Body of pancreas (tissue), 4 donors: ENCODE data around the gene EBF4. TPM values are rescaled to one million over a fixed set of nuclear protein-coding genes. Genes with fewer than 3 reads are reported as not detected.
A peak's percentile ranks its signal among the peaks of the same experiment; 100 is the strongest.

Source experiments
- ATAC-seq: fragments of 150-250 bp; one replicate; pipeline ENCODE4 v1.9.1; 2016
- DNase-seq, 4 donors: peaks; one replicate each; pipeline ENCODE4 v3.0.0-alpha.2; 2019
- H3K27ac ChIP-seq, 4 donors: fragments of 200-600 bp; sonication (generic); 1 replicate in 3 of 4; 2 replicates in 1 of 4; pipeline versions ENCODE4 v1.5.1 to v1.6.1; 2016 to 2019; ENCODE audit warnings: mild to moderate bottlenecking in 1 of 4, mixed read lengths in 1 of 4, moderate library complexity in 1 of 4
- H3K27me3 ChIP-seq, 2 donors: fragments of 200-600 bp; sonication (generic); one replicate each; pipeline ENCODE4 v1.6.0; 2016; ENCODE audit warnings: mild to moderate bottlenecking in 1 of 2
- H3K36me3 ChIP-seq, 2 donors: fragments of 200-600 bp; sonication (generic); replicated peaks in 1 of 2; 2 replicates each; pipeline ENCODE4 v1.5.1; 2016; ENCODE audit warnings: low read depth in 2 of 2; ENCODE audit not compliant: insufficient read depth in 1 of 2
- H3K4me1 ChIP-seq: fragments of 200-600 bp; sonication (generic); one replicate; pipeline ENCODE4 v1.6.0; 2016
- H3K4me3 ChIP-seq, 2 donors: fragments of 200-600 bp; sonication (generic); 1 replicate in 1 of 2; 2 replicates in 1 of 2; pipeline ENCODE4 v1.5.1; 2016 to 2019
- H3K9me3 ChIP-seq, 3 donors: fragments of 200-600 bp; sonication (generic); 1 replicate in 2 of 3; 2 replicates in 1 of 3; pipeline ENCODE4 v1.5.1; 2016
- POLR2A ChIP-seq, 3 donors: fragments of 450-650 bp; IDR thresholded peaks; one replicate each; pipeline ENCODE4 v1.6.1; 2016; ENCODE audit warnings: antibody characterized with exemption in 3 of 3, mild to moderate bottlenecking in 2 of 3
- WGBS, 2 donors: methylation state at CpG; one replicate each; pipeline ENCODE4 v1.1.5; 2017; 5-methylcytosine and 5-hydroxymethylcytosine counted together
- intact Hi-C: fragments of 100-400 bp; cut with DNase I; formaldehyde crosslinking; loops from one replicate; pipeline ENCODE4 v1.15.1; 2023
- total RNA-seq, 2 donors: library from RNA; depleted of rRNA; stranded (reverse); fragments of >200 nt; gene quantifications; one replicate each; pipeline ENCODE4 v1.1.0, GENCODE V29; 2016
- TF ChIP-seq, protein P1 (sequence below), 7 experiments: fragments of 450-650 bp in 4 of 7; fragments of 200-600 bp in 3 of 7; sonication (generic) in 3 of 7; IDR thresholded peaks; one replicate each; pipeline ENCODE4 v1.5.1; 2016 to 2019; ENCODE audit warnings: antibody characterized with exemption in 7 of 7

EBF4 gene
- total RNA-seq, 2 donors from 2014 or later = 9.6 to 13.0 TPM

- no peak overlapping the region for H3K27ac ChIP-seq
- H3K4me1 ChIP-seq = peaks cover 12% of the 10 kb centered on the region
- no peak for ATAC-seq
- intact Hi-C loops = no loop called here
- no peaks in the 10 kb centered on the region for H3K9me3 ChIP-seq
- no peak for TF ChIP-seq POLR2A (IDR thresholded peaks at IDR 0.05)
- TF ChIP-seq, protein P1, sequence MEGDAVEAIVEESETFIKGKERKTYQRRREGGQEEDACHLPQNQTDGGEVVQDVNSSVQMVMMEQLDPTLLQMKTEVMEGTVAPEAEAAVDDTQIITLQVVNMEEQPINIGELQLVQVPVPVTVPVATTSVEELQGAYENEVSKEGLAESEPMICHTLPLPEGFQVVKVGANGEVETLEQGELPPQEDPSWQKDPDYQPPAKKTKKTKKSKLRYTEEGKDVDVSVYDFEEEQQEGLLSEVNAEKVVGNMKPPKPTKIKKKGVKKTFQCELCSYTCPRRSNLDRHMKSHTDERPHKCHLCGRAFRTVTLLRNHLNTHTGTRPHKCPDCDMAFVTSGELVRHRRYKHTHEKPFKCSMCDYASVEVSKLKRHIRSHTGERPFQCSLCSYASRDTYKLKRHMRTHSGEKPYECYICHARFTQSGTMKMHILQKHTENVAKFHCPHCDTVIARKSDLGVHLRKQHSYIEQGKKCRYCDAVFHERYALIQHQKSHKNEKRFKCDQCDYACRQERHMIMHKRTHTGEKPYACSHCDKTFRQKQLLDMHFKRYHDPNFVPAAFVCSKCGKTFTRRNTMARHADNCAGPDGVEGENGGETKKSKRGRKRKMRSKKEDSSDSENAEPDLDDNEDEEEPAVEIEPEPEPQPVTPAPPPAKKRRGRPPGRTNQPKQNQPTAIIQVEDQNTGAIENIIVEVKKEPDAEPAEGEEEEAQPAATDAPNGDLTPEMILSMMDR (IDR thresholded peaks at IDR 0.05) = no peak
- H3K27me3 ChIP-seq = peaks cover 0 to 6% of the 10 kb centered on the region in 2 donors
- no peak overlapping the region for H3K4me3 ChIP-seq
- peak in 1 of 4 donors; percentile 9 for DNase-seq
- WGBS, 2 donors = 84 to 92% methylated on average over 9 of the region's 9 CpGs
- no peaks in the 10 kb centered on the region for H3K36me3 ChIP-seq
Measured at GRCh38 chr20:2696646-2697045, 4.1 kb downstream of the EBF4 start.

DNA sequence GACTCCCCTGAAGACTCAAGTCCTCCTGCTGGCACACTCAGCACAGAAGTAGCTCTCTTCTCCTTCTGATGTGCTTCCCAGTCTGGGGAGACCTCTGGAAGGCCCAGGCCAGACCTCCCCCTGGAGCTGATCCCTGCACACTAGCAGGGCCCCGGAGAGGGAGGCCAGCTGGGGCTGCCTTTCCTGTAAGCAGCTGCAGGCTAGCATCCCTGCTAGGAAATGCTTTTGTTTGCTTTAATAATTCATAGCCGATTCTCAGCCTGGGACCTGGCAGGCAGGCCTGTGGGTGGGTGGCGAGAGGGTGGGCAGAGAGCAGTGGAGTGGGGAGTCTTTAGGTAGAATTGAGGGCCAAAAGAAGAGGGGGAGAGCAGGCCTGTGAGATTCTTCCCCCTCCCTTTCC lies 5.2 kb downstream of the EBF4 start:
- DNase-seq = no peak
- TF ChIP-seq POLR2A (IDR thresholded peaks at IDR 0.05) = no peak
- TF ChIP-seq, protein P1 (IDR thresholded peaks at IDR 0.05) = no peak
- H3K27ac ChIP-seq = no peak overlapping the region
- intact Hi-C loops = no loop called here
- no peaks in the 10 kb centered on the region for H3K9me3 ChIP-seq
- peaks cover 0 to 6% of the 10 kb centered on the region in 2 donors for H3K27me3 ChIP-seq
- ATAC-seq = no peak
- no peaks in the 10 kb centered on the region for H3K36me3 ChIP-seq
- H3K4me3 ChIP-seq = no peak overlapping the region
- 64 to 72% methylated on average over 2 to 3 of the region's 3 CpGs for WGBS, 2 donors
- H3K4me1 ChIP-seq = peaks cover 6% of the 10 kb centered on the region

- DNase-seq (no peak), ATAC-seq (no peak)
- WGBS, 2 donors = 58 to 68% methylated on average over 4 of the region's 4 CpGs
- Histone ChIP-seq H3K36me3 (no peaks in the 10 kb centered on the region), H3K4me3 (no peak overlapping the region), H3K27ac (no peak overlapping the region), H3K9me3 (no peaks in the 10 kb centered on the region), H3K4me1 (peaks cover 5% of the 10 kb centered on the region), H3K27me3 (peaks cover 0 to 6% of the 10 kb centered on the region in 2 donors)
- TF ChIP-seq, protein P1 (IDR thresholded peaks at IDR 0.05) = no peak
- no peak for TF ChIP-seq POLR2A (IDR thresholded peaks at IDR 0.05)
- intact Hi-C loops = no loop called here
Measured at GRCh38 chr20:2698186-2698817, 5.7 kb downstream of the EBF4 start.

- peaks cover 0 to 3% of the 10 kb centered on the region in 2 donors for H3K27me3 ChIP-seq
- DNase-seq (no peak), ATAC-seq (no peak)
- H3K4me3 ChIP-seq = no peak overlapping the region
- no peak overlapping the region for H3K27ac ChIP-seq
- intact Hi-C loops = no loop called here
- 61 to 67% methylated on average over 1 to 4 of the region's 4 CpGs for WGBS, 2 donors
- no peak for TF ChIP-seq POLR2A (IDR thresholded peaks at IDR 0.05)
- TF ChIP-seq, protein P1 (IDR thresholded peaks at IDR 0.05) = no peak
- H3K36me3 ChIP-seq = no peaks in the 10 kb centered on the region
- H3K4me1 ChIP-seq = no peaks in the 10 kb centered on the region
- no peaks in the 10 kb centered on the region for H3K9me3 ChIP-seq
Measured at GRCh38 chr20:2698912-2699311, 6.3 kb downstream of the EBF4 start.
